GM12878 (cell line): ENCODE measurements around the gene SLC15A4. TPM values are rescaled to one million over a fixed set of nuclear protein-coding genes. Genes with fewer than 3 reads are reported as not detected.

Experiments
- ATF3 ChIP-seq: IDR thresholded peaks from 2 replicates; pipeline ENCODE4 v1.6.1; 2011; ENCODE audit warnings: low read depth, mild to moderate bottlenecking, low read length, moderate library complexity, borderline replicate concordance; ENCODE audit errors: extremely low read depth
- ATF7 ChIP-seq: fragments of 450-650 bp; IDR thresholded peaks from 2 replicates; pipeline ENCODE4 v1.6.1; 2016; ENCODE audit warnings: low read depth, mild to moderate bottlenecking
- BCL11A ChIP-seq: IDR thresholded peaks from 2 replicates; pipeline ENCODE4 v1.6.1; 2011; ENCODE audit warnings: low read depth, low read length
- EP300 ChIP-seq, 2 experiments: fragments of 150-350 bp in 1 of 2; IDR thresholded peaks; 2 replicates each; pipeline ENCODE4 v1.6.1; 2011 to 2012; ENCODE audit warnings: low read depth in 2 of 2, low read length in 2 of 2, borderline replicate concordance in 1 of 2, improper control_type of control experiment in 1 of 2, inconsistent platforms in 1 of 2; ENCODE audit not compliant: control insufficient read depth in 1 of 2
- MEF2B ChIP-seq: fragments of 450-650 bp; IDR thresholded peaks from 2 replicates; pipeline ENCODE4 v1.6.1; 2018; ENCODE audit warnings: mild to moderate bottlenecking, moderate library complexity; ENCODE audit not compliant: partially characterized antibody, poor library complexity, severe bottlenecking
- MTA2 ChIP-seq: fragments of 450-650 bp; IDR thresholded peaks from 2 replicates; pipeline ENCODE4 v1.6.1; 2016; ENCODE audit warnings: low read depth, mild to moderate bottlenecking, moderate library complexity
- MTA3 ChIP-seq: IDR thresholded peaks from 2 replicates; pipeline ENCODE4 v1.6.1; 2012; ENCODE audit warnings: low read length, inconsistent platforms, borderline replicate concordance
- MXI1 ChIP-seq: fragments of 150-350 bp; IDR thresholded peaks from 2 replicates; pipeline ENCODE4 v1.6.1; 2011; ENCODE audit warnings: low read depth, mild to moderate bottlenecking, inconsistent platforms, low read length, improper control_type of control experiment
- NFXL1 ChIP-seq: fragments of 450-650 bp; IDR thresholded peaks from 2 replicates; pipeline ENCODE4 v1.6.1; 2017; ENCODE audit warnings: antibody characterized with exemption, mild to moderate bottlenecking, borderline replicate concordance
- NR2C2 ChIP-seq: IDR thresholded peaks from 2 replicates; pipeline ENCODE4 v1.6.1; 2011; ENCODE audit warnings: borderline replicate concordance, low read depth; ENCODE audit not compliant: control insufficient read depth, insufficient read length
- POU2F2 ChIP-seq: IDR thresholded peaks from 3 replicates; pipeline ENCODE4 v1.6.1; 2011; ENCODE audit warnings: low read depth, mild to moderate bottlenecking, low read length, borderline replicate concordance
- RELA ChIP-seq: fragments of 450-650 bp; IDR thresholded peaks from 2 replicates; pipeline ENCODE4 v1.8.0; 2014; ENCODE audit warnings: borderline replicate concordance; ENCODE audit not compliant: partially characterized antibody
- RELB ChIP-seq: fragments of 450-650 bp; IDR thresholded peaks from 2 replicates; pipeline ENCODE4 v1.6.1; 2017; ENCODE audit warnings: low read depth, mild to moderate bottlenecking, moderate library complexity
- SIN3A ChIP-seq: IDR thresholded peaks from 2 replicates; pipeline ENCODE4 v1.6.1; 2012; ENCODE audit warnings: low read depth, low read length, improper control_type of control experiment
- SIX5 ChIP-seq: IDR thresholded peaks from 2 replicates; pipeline ENCODE4 v1.6.1; 2011; ENCODE audit warnings: mild to moderate bottlenecking, low read depth, low read length, moderate library complexity; ENCODE audit not compliant: severe bottlenecking
- SMAD5 ChIP-seq: IDR thresholded peaks from 2 replicates; pipeline ENCODE4 v1.6.1; 2016; ENCODE audit warnings: antibody characterized with exemption, low read depth
- SPI1 ChIP-seq: IDR thresholded peaks from 2 replicates; pipeline ENCODE4 v1.6.1; 2011; ENCODE audit warnings: low read depth, mild to moderate bottlenecking, low read length, moderate library complexity, borderline replicate concordance; ENCODE audit not compliant: insufficient read depth
- SREBF1 ChIP-seq: IDR thresholded peaks from 2 replicates; pipeline ENCODE4 v1.6.1; 2012; ENCODE audit warnings: mild to moderate bottlenecking, low read length
- SRF ChIP-seq, 2 experiments: IDR thresholded peaks; 2 replicates each; pipeline ENCODE4 v1.6.1; 2011; ENCODE audit warnings: low read depth in 2 of 2, low read length in 2 of 2, mild to moderate bottlenecking in 1 of 2, moderate library complexity in 1 of 2
- STAT1 ChIP-seq: fragments of 450-650 bp; conservative IDR thresholded peaks from 2 replicates; pipeline ENCODE4 v1.6.1; 2014; ENCODE audit warnings: antibody characterized with exemption, mild to moderate bottlenecking
- SUPT20H ChIP-seq: IDR thresholded peaks from 2 replicates; pipeline ENCODE4 v1.6.1; 2011; ENCODE audit warnings: low read depth, mild to moderate bottlenecking, low read length, moderate library complexity, borderline replicate concordance; ENCODE audit not compliant: control insufficient read depth
- ZBTB11 ChIP-seq: fragments of 450-650 bp; formaldehyde crosslinking; IDR thresholded peaks from 2 replicates; pipeline ENCODE4 v1.5.0; 2022; ENCODE audit warnings: mild to moderate bottlenecking, missing genetic modification characterization
- ZNF384 ChIP-seq: IDR thresholded peaks from 2 replicates; pipeline ENCODE4 v1.6.1; 2012; ENCODE audit warnings: low read depth, mild to moderate bottlenecking, low read length, improper control_type of control experiment, borderline replicate concordance
- ZSCAN29 ChIP-seq: fragments of 450-650 bp; IDR thresholded peaks from 2 replicates; pipeline ENCODE4 v1.6.1; 2017; ENCODE audit warnings: mild to moderate bottlenecking, moderate library complexity
- polyA plus RNA-seq, 11 experiments: library from polyadenylated mRNA; depleted of rRNA in 4 of 11; unstranded in 6 of 11; stranded (reverse) in 5 of 11; fragments of >200 nt; fragmentation: Nextera tagmentation in 4 of 11; fragmentation: Illumina TruSeq in 1 of 11; extraction: Ambion mirVana in 4 of 11; extraction: Trizol in 1 of 11; gene quantifications; 1 replicate in 1 of 11; 2 replicates in 10 of 11; pipeline versions ENCODE4 v1.2.1 to v1.2.3, GENCODE V29; 2011 to 2016; ENCODE audit warnings: inconsistent platforms in 2 of 11, missing spikeins in 2 of 11, low read depth in 1 of 11
- total RNA-seq, 4 experiments: library from RNA; depleted of rRNA in 3 of 4; stranded (reverse); fragments of >200 nt in 3 of 4; fragmentation: Illumina TruSeq in 1 of 4; extraction: Trizol in 1 of 4; gene quantifications; 2 replicates each; pipeline versions ENCODE4 v1.2.1 to v1.2.3, GENCODE V29; 2013 to 2021

Gene SLC15A4
- total and polyA plus RNA-seq, 10 of the 15 experiments (the other 5 are each of a cell fraction or from before 2014, with no cell fraction given): 12.7 to 257 (median 36.6) TPM

- no peak for TF ChIP-seq SIX5
- TF ChIP-seq SREBF1: no peak
- no peak for TF ChIP-seq MXI1
- TF ChIP-seq MTA3: 0 out of 2 replicates have a peak, but pooled peaks have one; percentile 52
- no peak for TF ChIP-seq SUPT20H
- TF ChIP-seq SIN3A: no peak
- TF ChIP-seq SPI1: peak; percentile 44; the same call in 1 of the 2 replicates
- TF ChIP-seq ATF7: peak; percentile 58; the same call in 1 of the 2 replicates
- TF ChIP-seq RELA: no peak
- peak; percentile 53; the same call in 1 of the 2 replicates for TF ChIP-seq BCL11A
- TF ChIP-seq RELB: peak; percentile 43; the same call in 1 of the 2 replicates
- peak; percentile 32; the same call in 1 of the 3 replicates for TF ChIP-seq POU2F2
- peak in 1 of 2 experiments; percentile 26; a peak in 1 of 4 replicates for TF ChIP-seq EP300 (IDR thresholded peaks at IDR 0.05; ENCODE audit: borderline replicate concordance in 1 of 2, control insufficient read depth in 1 of 2, low read depth in 2 of 2, low read length in 2 of 2)
- TF ChIP-seq SRF (IDR thresholded peaks at IDR 0.05; ENCODE audit: low read depth in 2 of 2, low read length in 2 of 2): no peak
- no peak for TF ChIP-seq STAT1
- TF ChIP-seq SMAD5: 0 out of 2 replicates have a peak, but pooled peaks have one; percentile 34
- TF ChIP-seq ZNF384: no peak
- no peak for TF ChIP-seq ZSCAN29
- TF ChIP-seq ATF3: no peak
- peak; percentile 53 for TF ChIP-seq MEF2B
- peak; percentile 56; the same call in 1 of the 2 replicates for TF ChIP-seq MTA2
- TF ChIP-seq NR2C2: no peak
- no peak for TF ChIP-seq ZBTB11 (CRISPR knock-in tag)
- TF ChIP-seq NFXL1: no peak
Measured at GRCh38 chr12:128797119-128798118, 26.3 kb downstream of the SLC15A4 start (continued).
